Mucosa of descending colon (tissue), 3 donors: ENCODE data around the gene PNMA8C. TPM values are rescaled to one million over a fixed set of nuclear protein-coding genes. Genes with fewer than 3 reads are reported as not detected.

Experiments
- ATAC-seq: fragments of 200-7000 bp; cut with Tn5 transposase; one replicate; pipeline ENCODE4 v1.9.1; 2020; ENCODE audit warnings: mild to moderate bottlenecking, moderate library complexity
- DNase-seq, 3 donors: peaks; one replicate each; pipeline ENCODE4 v3.0.0-alpha.2; 2020
- H3K36me3 ChIP-seq: fragments of 200-600 bp; one replicate; pipeline ENCODE4 v1.8.0; 2021; ENCODE audit warnings: low read depth, mild to moderate bottlenecking
- H3K4me1 ChIP-seq: fragments of 200-600 bp; one replicate; pipeline ENCODE4 v1.8.0; 2021; ENCODE audit warnings: low read depth, mild to moderate bottlenecking
- H3K4me3 ChIP-seq: fragments of 200-600 bp; one replicate; pipeline ENCODE4 v1.8.0; 2021; ENCODE audit warnings: mild to moderate bottlenecking
- H3K9me3 ChIP-seq: fragments of 200-600 bp; one replicate; pipeline ENCODE4 v1.8.0; 2021; ENCODE audit warnings: mild to moderate bottlenecking
- CTCF ChIP-seq: fragments of 200-600 bp; IDR thresholded peaks from one replicate; pipeline ENCODE4 v1.8.0; 2022; ENCODE audit warnings: antibody characterized with exemption, mild to moderate bottlenecking
- intact Hi-C, 2 donors: fragments of 100-400 bp; cut with DNase I in 1 of 2; cut with micrococcal nuclease in 1 of 2; formaldehyde crosslinking; loops; one replicate each; pipeline versions ENCODE4 v1.11.0 to v1.11.1; 2022; cut with DNase I, micrococcal nuclease
- total RNA-seq, 3 donors: library from RNA; stranded (reverse); fragmentation: NEBNext Ultra II Directional in 2 of 3; extraction: Animal tissue kit (Norgen Biotek cat#: 25700) in 2 of 3; gene quantifications; one replicate each; pipeline versions ENCODE4 v1.2.1 to v1.2.4, GENCODE V29; 2021 to 2023
- donor health status: DM: no; HTN: no; CAD: no; lungs with moderate emphysema.
- donor health status: DM: no; HTN: no; CAD: no.
- donor health status: DM: no; HTN: yes; CAD: no.

The PNMA8C gene
- total RNA-seq, 3 donors from 2014 or later: 0.57 TPM; not detected in 2

GRCh38 chr19:46461537-46461936 lies 32.8 kb upstream of the PNMA8C start:
- TF ChIP-seq CTCF: no peak
- Histone ChIP-seq H3K4me3 (no peak overlapping the region), H3K36me3 (no peaks in the 10 kb centered on the region), H3K9me3 (no peaks in the 10 kb centered on the region), H3K4me1 (no peaks in the 10 kb centered on the region)
- no peak for DNase-seq
- intact Hi-C loops: no loop called here
- no peak for ATAC-seq

GRCh38 chr19:46460981-46461380 lies 32.2 kb upstream of the PNMA8C start:
- ATAC-seq (no peak), DNase-seq (no peak)
- no peaks in the 10 kb centered on the region for H3K36me3 ChIP-seq
- H3K4me3 ChIP-seq: no peak overlapping the region
- no peak for TF ChIP-seq CTCF
- no peaks in the 10 kb centered on the region for H3K9me3 ChIP-seq
- no peaks in the 10 kb centered on the region for H3K4me1 ChIP-seq
- intact Hi-C loops: no loop called here

- intact Hi-C loops: no loop called here
- no peaks in the 10 kb centered on the region for H3K9me3 ChIP-seq
- H3K36me3 ChIP-seq: no peaks in the 10 kb centered on the region
- TF ChIP-seq CTCF: no peak
- no peak overlapping the region for H3K4me3 ChIP-seq
- no peak for ATAC-seq
- no peaks in the 10 kb centered on the region for H3K4me1 ChIP-seq
- DNase-seq: no peak
Observed at GRCh38 chr19:46460055-46460454, 31.3 kb upstream of the PNMA8C start.

- H3K4me1 ChIP-seq: no peaks in the 10 kb centered on the region
- DNase-seq (no peak), ATAC-seq (no peak)
- intact Hi-C loops: no loop called here
- no peak for TF ChIP-seq CTCF
- H3K4me3 ChIP-seq: no peak overlapping the region
- no peaks in the 10 kb centered on the region for H3K9me3 ChIP-seq
- no peaks in the 10 kb centered on the region for H3K36me3 ChIP-seq
Observed at GRCh38 chr19:46456930-46457329, 28.2 kb upstream of the PNMA8C start.

- H3K4me3 ChIP-seq: no peak overlapping the region
- TF ChIP-seq CTCF: no peak
- intact Hi-C loops: no loop called here
- DNase-seq: no peak
- no peaks in the 10 kb centered on the region for H3K36me3 ChIP-seq
- no peak for ATAC-seq
- no peaks in the 10 kb centered on the region for H3K4me1 ChIP-seq
- H3K9me3 ChIP-seq: no peaks in the 10 kb centered on the region
Observed at GRCh38 chr19:46454244-46454643, 25.5 kb upstream of the PNMA8C start.

- H3K4me1 ChIP-seq: no peaks in the 10 kb centered on the region
- DNase-seq (no peak), ATAC-seq (no peak)
- H3K4me3 ChIP-seq: no peak overlapping the region
- H3K36me3 ChIP-seq: no peaks in the 10 kb centered on the region
- intact Hi-C loops: no loop called here
- no peak for TF ChIP-seq CTCF
- H3K9me3 ChIP-seq: no peaks in the 10 kb centered on the region
Observed at GRCh38 chr19:46453661-46454060, 24.9 kb upstream of the PNMA8C start.
